ENCODE results near the gene ANO4. TPM values are rescaled to one million over a fixed set of nuclear protein-coding genes. Genes with fewer than 3 reads are reported as not detected.

ANO4 gene
- total RNA-seq, 2 donors from 2014 or later: 3.4 to 4.0 TPM

DNA sequence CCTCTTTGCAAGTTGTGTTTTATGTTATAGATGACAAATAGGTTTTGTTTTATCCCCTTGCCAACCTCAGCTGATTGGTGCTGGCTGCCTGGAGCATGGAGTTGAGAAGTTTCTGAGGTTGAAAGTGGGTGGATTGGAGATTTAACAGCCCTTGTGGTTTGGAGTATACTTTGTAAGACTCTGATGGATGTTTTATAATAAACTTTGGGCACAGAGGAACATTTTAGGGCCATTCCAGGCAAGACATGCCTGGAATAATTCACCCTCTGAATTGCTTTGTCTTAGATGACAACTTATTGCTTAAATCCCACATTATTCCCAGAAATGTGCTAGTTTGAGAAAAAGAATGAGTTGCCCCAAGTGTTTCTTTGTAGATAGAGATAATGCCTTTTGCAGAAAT is 256.6 kb downstream of the ANO4 start:
- H3K9me3 Mint-ChIP-seq: no peaks in the 10 kb centered on the region
- no peaks in the 10 kb centered on the region for H3K4me1 ChIP-seq (ENCODE audit: control insufficient read depth, insufficient read depth, low read length)
- TF ChIP-seq, protein P1, sequence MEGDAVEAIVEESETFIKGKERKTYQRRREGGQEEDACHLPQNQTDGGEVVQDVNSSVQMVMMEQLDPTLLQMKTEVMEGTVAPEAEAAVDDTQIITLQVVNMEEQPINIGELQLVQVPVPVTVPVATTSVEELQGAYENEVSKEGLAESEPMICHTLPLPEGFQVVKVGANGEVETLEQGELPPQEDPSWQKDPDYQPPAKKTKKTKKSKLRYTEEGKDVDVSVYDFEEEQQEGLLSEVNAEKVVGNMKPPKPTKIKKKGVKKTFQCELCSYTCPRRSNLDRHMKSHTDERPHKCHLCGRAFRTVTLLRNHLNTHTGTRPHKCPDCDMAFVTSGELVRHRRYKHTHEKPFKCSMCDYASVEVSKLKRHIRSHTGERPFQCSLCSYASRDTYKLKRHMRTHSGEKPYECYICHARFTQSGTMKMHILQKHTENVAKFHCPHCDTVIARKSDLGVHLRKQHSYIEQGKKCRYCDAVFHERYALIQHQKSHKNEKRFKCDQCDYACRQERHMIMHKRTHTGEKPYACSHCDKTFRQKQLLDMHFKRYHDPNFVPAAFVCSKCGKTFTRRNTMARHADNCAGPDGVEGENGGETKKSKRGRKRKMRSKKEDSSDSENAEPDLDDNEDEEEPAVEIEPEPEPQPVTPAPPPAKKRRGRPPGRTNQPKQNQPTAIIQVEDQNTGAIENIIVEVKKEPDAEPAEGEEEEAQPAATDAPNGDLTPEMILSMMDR (conservative IDR thresholded peaks at IDR 0.05): no peak
- no peak overlapping the region for H3K27ac Mint-ChIP-seq
- no peak for DNase-seq
- H3K36me3 ChIP-seq (ENCODE audit: control insufficient read depth, insufficient read depth, low read length): no peaks in the 10 kb centered on the region
- no peak overlapping the region for H3K4me3 ChIP-seq (ENCODE audit: low read length)
- peaks cover 5% of the 10 kb centered on the region for H3K4me1 Mint-ChIP-seq
- H3K9me3 ChIP-seq (ENCODE audit: control insufficient read depth, low read length): no peaks in the 10 kb centered on the region
- no peaks in the 10 kb centered on the region for H3K27me3 ChIP-seq (ENCODE audit: control insufficient read depth, insufficient read depth, low read length, poor library complexity, severe bottlenecking)
- no peaks in the 10 kb centered on the region for H3K36me3 Mint-ChIP-seq (ENCODE audit: low read depth)
- H3K27ac ChIP-seq (ENCODE audit: low read depth, low read length): no peak overlapping the region
- no peaks in the 10 kb centered on the region for H3K27me3 Mint-ChIP-seq (ENCODE audit: insufficient read depth)
- no peak overlapping the region for H3K4me3 Mint-ChIP-seq
- H3K9ac ChIP-seq (ENCODE audit: extremely low read depth, low read length, poor library complexity, severe bottlenecking): no peak overlapping the region

DNA sequence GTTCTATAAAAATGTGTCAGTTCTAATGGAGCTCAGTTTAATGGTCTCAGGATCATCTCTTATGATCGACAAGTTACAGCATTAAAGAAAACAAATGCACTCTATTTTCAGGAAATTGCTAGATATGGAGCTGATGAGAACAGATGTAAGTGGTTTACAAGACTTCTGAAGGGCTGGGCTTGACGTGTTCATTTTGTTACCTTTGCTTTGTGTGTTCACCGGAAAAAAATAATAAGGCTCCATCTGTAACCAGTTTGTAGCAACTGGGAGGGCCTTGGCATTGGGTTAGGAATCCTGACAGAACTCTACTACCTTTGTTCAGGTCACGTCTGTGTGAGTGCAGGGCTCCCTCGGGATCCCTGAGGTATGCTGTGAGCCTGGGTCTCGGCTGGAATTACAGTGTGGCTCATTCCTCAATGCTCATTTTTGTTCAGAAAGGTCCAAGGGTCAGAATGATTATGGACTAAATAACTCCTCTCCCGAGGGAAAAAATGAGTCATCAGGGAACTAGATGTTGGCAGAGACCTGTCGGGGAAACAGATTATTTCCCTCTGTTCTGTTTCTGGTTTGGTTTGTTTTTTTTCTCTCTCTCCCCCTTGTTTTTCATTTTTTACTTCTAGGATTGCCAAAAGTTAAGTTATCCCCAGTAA is 257.4 kb downstream of the ANO4 start:
- no peaks in the 10 kb centered on the region for H3K36me3 Mint-ChIP-seq (ENCODE audit: low read depth)
- TF ChIP-seq, protein P1 (conservative IDR thresholded peaks at IDR 0.05): no peak
- H3K4me1 Mint-ChIP-seq: no peaks in the 10 kb centered on the region
- H3K9me3 Mint-ChIP-seq: no peaks in the 10 kb centered on the region
- 84 to 92% methylated on average over 4 to 8 of the region's 8 CpGs for WGBS, 2 experiments (ENCODE audit: insufficient coverage in 1 of 2, insufficient read length in 1 of 2)
- Histone ChIP-seq H3K4me1 (ENCODE audit: control insufficient read depth, insufficient read depth, low read length) (no peaks in the 10 kb centered on the region), H3K9ac (ENCODE audit: extremely low read depth, low read length, poor library complexity, severe bottlenecking) (no peak overlapping the region), H3K9me3 (ENCODE audit: control insufficient read depth, low read length) (no peaks in the 10 kb centered on the region), H3K27ac (ENCODE audit: low read depth, low read length) (no peak overlapping the region), H3K27me3 (ENCODE audit: control insufficient read depth, insufficient read depth, low read length, poor library complexity, severe bottlenecking) (no peaks in the 10 kb centered on the region), H3K4me3 (ENCODE audit: low read length) (no peak overlapping the region), H3K36me3 (ENCODE audit: control insufficient read depth, insufficient read depth, low read length) (no peaks in the 10 kb centered on the region)
- DNase-seq: no peak
- no peak overlapping the region for H3K27ac Mint-ChIP-seq
- H3K27me3 Mint-ChIP-seq (ENCODE audit: insufficient read depth): no peaks in the 10 kb centered on the region
- H3K4me3 Mint-ChIP-seq: no peak overlapping the region

DNA sequence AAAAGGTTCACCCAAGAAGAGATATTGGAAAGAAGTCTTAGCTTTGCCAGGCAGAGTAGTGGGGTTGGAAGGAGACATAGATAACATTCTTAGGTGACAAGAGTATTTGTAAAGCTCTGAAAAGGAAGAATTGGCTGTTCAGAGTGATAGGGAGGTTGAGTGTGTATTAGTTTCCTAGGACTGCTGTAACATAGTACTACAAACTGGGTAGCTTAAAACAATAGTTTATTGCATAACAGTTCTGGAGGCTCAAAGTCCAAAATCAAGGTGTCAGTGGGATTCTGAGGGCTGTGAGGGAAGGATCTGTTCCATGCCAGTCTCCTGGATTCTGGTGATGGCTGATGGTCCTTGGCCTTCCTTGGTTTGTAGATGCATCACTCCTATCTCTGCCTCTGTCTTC is 258.6 kb downstream of the ANO4 start:
- Histone ChIP-seq H3K4me3 (ENCODE audit: low read length) (no peak overlapping the region), H3K4me1 (ENCODE audit: control insufficient read depth, insufficient read depth, low read length) (no peaks in the 10 kb centered on the region), H3K27me3 (ENCODE audit: control insufficient read depth, insufficient read depth, low read length, poor library complexity, severe bottlenecking) (no peaks in the 10 kb centered on the region), H3K27ac (ENCODE audit: low read depth, low read length) (no peak overlapping the region), H3K9me3 (ENCODE audit: control insufficient read depth, low read length) (no peaks in the 10 kb centered on the region), H3K9ac (ENCODE audit: extremely low read depth, low read length, poor library complexity, severe bottlenecking) (no peak overlapping the region), H3K36me3 (ENCODE audit: control insufficient read depth, insufficient read depth, low read length) (no peaks in the 10 kb centered on the region)
- peaks cover 8% of the 10 kb centered on the region for H3K9me3 Mint-ChIP-seq
- TF ChIP-seq, protein P1 (conservative IDR thresholded peaks at IDR 0.05): no peak
- H3K4me3 Mint-ChIP-seq: no peak overlapping the region
- no peaks in the 10 kb centered on the region for H3K27me3 Mint-ChIP-seq (ENCODE audit: insufficient read depth)
- H3K36me3 Mint-ChIP-seq (ENCODE audit: low read depth): no peaks in the 10 kb centered on the region
- no peak overlapping the region for H3K27ac Mint-ChIP-seq
- DNase-seq: no peak
- H3K4me1 Mint-ChIP-seq: no peaks in the 10 kb centered on the region

All from endodermal cell (in vitro differentiated cells).